Measurements from ENCODE around the gene CTAG2.
"Not testable (repeated sequence)": the region's sequence is repeated elsewhere in the genome, so short reads cannot be mapped to it uniquely, and the experiment has no call there.

- not testable (repeated sequence) for TF ChIP-seq CTCF (IDR thresholded peaks at IDR 0.05; ENCODE audit: poor library complexity, severe bottlenecking); EP300 (conservative IDR thresholded peaks at IDR 0.05; ENCODE audit: poor library complexity, severe bottlenecking); REST (IDR thresholded peaks at IDR 0.05; ENCODE audit: borderline replicate concordance); SMC3 (conservative IDR thresholded peaks at IDR 0.05; ENCODE audit: poor library complexity); EZH2 (IDR thresholded peaks at IDR 0.05; ENCODE audit: borderline replicate concordance, insufficient read depth, low read length, poor library complexity, severe bottlenecking); POLR2AphosphoS5 (IDR thresholded peaks at IDR 0.05); TAF1 (IDR thresholded peaks at IDR 0.05; ENCODE audit: low read depth)
Observed at GRCh38 chrX:154611146-154611545, 42.2 kb downstream of the CTAG2 start.
